HG02588 (cell line): Measurements from ENCODE around the gene IL36B.

Experiments used
- ATAC-seq: cut with Tn5 transposase; IDR thresholded peaks from one replicate; pipeline ENCODE4 v1.9.1; 2021; ENCODE audit warnings: mild to moderate bottlenecking, moderate library complexity; ENCODE audit not compliant: unreplicated experiment

The IL36B gene

DNA sequence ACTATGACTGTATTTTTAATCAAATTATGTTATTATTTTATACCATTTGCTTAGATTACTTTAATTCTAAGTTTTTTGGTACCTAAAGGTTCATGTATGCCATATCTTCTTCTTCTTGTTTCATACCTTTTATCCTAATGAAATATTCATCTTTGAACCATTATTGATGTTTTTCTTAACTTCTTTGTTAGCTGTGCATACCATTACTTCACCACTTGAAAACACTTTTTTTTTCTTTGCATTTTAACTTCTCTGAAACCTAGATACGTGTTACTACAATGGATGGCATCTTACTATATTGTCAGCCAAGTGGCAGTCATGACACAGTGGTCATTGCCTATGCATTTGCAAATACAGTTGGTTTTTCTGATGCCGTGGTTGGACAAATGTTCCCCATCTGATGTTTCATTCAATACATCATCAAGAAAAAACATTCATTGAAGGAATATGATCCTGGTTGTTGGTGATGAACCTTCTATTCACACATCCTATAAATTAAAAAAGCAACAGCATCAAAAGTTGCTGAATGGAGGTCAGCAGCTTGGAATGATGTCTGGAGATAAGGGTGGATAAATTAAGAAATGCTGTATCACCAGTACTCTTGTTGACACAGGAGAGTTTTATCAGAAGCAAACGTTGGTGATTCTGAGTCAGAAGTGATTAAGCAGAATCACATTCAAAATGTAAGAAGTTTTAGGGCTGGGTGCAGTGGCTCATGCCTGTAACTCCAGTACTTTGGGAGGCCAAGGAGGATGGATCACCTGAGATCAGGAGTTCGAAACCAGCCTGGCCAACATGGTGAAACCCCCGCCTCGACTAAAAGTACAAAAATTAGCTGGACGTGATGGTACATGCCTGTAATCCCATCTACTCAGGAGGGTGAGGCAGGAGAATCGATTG, 40.0 kb downstream of the IL36B start:
- ATAC-seq: no peak

DNA sequence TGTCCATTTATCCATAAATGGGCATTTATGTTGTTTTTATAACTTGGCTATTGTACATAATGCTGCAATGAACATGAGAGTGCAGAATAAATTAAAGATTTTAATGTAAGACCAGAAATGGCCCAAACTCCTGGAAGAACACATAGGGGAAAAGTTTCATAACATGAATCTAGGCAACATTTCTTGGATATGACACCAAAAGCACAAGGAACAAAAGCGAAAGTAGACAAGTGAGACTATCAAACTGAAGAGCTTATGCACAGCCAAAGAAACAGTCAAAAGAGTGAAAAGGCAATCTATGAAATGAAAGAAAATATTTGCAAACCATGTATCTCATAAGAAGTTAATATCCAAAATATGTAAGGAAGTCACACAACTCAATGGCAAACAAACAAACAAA, 41.6 kb downstream of the IL36B start:
- no peak for ATAC-seq

GRCh38 chr2:113010088-113010487, 42.6 kb downstream of the IL36B start:
- ATAC-seq: no peak

GRCh38 chr2:113009622-113010021, 43.0 kb downstream of the IL36B start:
- ATAC-seq: no peak

DNA sequence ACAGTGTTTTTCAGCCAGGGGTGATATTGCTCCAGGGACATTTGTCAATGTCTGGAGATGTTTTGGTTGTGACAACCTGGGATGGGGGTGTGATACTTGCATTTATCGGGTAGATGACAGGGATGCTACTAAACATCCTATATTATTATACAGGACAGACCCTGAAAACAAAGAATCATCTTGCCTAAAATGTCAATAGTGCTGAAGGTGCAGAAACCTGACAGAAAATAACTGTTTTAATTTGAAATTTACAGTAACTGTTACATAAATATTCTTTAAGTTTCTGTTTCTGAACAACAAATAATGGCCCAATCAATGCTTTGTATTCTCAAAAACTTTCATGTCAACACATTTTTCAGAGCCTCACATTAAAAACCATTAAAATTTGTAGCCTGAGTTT, 45.4 kb downstream of the IL36B start:
- no peak for ATAC-seq

- ATAC-seq: no peak
Measured at GRCh38 chr2:113005030-113005509, 47.6 kb downstream of the IL36B start, which contains the start of gene IL36A. Gene IL36A (plus strand): TSS chr2:113005459. CDS start chr2:113005872, 413 bp downstream.

DNA sequence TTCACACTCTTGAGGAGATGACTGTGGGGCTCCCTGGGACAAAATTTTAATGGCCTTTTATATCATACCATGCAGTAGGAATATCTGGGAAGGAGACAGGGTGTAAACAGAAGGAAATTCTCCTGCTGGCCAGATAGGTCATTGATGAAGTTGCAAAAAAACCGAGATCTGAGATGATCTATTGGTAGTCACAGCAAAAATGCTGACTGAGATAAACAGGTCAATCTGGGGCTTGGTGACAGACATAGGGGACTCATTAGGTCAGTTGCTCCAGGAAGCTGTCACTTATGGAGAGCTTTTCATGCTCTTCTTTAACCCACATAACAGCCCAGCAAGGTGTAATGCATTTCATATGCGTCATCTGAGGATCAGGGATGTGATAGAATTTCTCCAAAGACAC, 50.0 kb downstream of the IL36B start:
- ATAC-seq: no peak

DNA sequence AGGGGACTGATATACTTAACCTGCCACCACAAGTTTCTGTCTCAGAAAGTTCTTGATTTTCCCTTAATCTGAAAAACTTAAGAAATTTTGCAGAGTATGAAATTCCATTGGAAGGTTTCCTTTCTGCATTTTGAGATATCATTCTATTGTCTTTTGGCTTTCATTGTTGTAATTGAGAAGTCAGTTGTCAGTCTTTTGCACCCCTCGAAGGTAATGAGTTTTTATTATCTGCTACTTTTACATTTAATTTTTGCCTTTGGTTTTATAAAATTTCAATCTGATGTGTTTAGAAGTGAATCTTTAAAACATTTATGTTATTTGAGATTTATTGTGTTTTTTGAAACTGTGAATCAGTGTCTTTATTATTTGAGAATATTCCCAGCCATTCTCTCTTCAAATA, 52.2 kb downstream of the IL36B start:
- ATAC-seq: no peak

- no peak for ATAC-seq
Measured at GRCh38 chr2:112997151-112997550, 55.5 kb downstream of the IL36B start.

GRCh38 chr2:112996635-112997034, 56.0 kb downstream of the IL36B start:
- no peak for ATAC-seq

DNA sequence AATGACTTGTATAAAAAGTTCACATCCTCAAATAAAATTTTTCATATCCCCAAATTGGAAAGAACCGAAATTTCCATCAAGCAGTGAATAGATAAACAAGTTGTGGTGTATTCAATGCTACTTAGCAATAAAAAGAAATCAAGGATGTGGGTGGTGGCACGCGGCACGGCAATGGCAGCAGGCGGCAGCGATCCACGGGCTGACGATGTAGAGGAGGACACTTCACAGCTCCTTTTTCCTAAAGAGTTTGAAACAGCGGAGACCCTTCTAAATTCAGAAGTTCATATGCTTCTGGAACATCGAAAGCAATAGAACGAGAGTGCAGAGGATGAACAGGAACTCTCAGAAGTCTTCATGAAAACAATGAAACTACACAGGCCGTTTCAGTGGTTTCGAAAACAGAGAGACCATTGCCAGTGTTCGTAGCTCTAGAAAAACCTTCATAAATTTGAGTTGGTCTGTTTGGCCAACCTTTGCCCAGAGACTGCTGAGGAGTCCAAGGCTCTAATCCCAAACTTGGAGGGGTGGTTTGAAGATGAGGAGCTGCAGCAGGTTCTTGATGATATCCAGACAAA, 57.2 kb downstream of the IL36B start:
- no peak for ATAC-seq

GRCh38 chr2:112994648-112995047, 58.0 kb downstream of the IL36B start:
- no peak for ATAC-seq

GRCh38 chr2:112993831-112994230, 58.8 kb downstream of the IL36B start:
- ATAC-seq: no peak

- no peak for ATAC-seq
Measured at GRCh38 chr2:112989611-112990010, 63.1 kb downstream of the IL36B start.

GRCh38 chr2:112985090-112985489, 67.6 kb downstream of the IL36B start:
- no peak for ATAC-seq

DNA sequence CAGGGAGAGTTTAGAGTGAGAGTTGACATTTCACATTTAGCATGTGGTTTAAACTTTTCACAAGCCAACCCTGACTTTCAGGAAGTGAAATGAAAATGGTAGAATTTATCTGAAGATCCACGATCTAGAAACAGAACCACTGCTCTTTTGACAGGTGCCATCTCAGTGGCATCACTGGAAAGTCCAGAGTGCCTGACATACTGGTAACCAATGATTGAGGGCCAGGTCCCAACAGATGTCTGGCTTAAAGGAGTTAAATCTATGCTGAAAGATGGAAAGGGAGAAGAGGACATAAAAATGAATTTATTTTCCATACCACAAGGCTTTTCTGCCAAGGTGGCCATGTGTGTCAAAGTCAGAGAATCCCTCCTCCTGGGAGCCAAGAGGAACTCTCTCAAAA, 72.1 kb downstream of the IL36B start:
- ATAC-seq: no peak

DNA sequence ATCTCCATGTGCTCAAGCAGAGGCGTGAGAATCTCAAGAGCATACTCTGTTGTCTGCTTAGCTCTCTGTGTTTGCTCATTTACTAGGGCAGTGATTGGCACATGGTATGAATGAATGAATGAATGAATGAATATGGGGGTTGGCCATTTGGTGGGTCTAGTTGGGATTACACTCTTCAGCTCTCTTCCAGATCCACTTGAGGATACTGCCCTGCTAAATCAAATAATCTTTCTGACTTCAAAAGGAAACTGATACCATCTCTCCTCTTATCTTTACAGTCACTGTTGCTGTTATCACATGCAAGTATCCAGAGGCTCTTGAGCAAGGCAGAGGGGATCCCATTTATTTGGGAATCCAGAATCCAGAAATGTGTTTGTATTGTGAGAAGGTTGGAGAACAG, 72.9 kb downstream of the IL36B start:
- no peak for ATAC-seq

DNA sequence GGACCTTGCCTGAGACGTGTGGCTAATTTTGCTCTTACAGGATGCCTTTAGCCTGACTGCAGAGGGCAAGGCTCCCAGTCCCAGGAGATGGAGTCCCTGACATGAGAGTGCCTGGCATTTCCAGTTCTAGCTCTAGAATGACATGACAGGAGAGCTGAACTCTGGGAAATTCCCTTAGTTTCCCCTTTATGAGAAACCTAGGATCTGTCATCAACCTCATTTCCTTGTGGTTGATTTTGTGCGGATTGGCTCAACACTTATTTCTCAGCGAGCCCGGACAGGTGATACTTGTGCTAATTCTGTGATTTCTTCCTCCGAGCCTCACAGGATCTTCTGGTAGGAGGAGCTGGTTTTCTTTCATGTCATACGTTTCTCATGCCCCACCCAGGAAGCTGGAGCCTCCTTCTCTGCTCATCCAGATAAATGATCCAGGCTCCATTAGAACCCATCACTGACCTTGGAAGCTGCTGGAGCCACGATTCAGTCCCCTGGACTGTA, 75.1 kb downstream of the IL36B start, which contains the start of gene IL36G:
TSS of gene IL36G (plus strand) at position 448 of the 498 bp plus-strand sequence. CDS start 633 bp downstream, outside the sequence.
- no peak for ATAC-seq
